Esophagus muscularis mucosa (tissue), 4 donors: ENCODE results near the gene GNA14.

Experiments
- CTCF ChIP-seq, 3 experiments: fragments of 200-600 bp in 2 of 3; fragments of 450-650 bp in 1 of 3; sonication (generic) in 2 of 3; IDR thresholded peaks; one replicate each; pipeline ENCODE4 v1.5.1; 2017 to 2019; ENCODE audit warnings: antibody characterized with exemption in 3 of 3, mild to moderate bottlenecking in 2 of 3, moderate library complexity in 1 of 3
- EP300 ChIP-seq: sonication (generic); formaldehyde crosslinking; IDR thresholded peaks from one replicate; pipeline ENCODE4 v1.6.1; 2017; ENCODE audit warnings: antibody characterized with exemption
- POLR2A ChIP-seq: fragments of 450-650 bp; IDR thresholded peaks from one replicate; pipeline ENCODE4 v1.6.1; 2017; ENCODE audit warnings: antibody characterized with exemption, moderate library complexity, mild to moderate bottlenecking, low read depth
- POLR2AphosphoS5 ChIP-seq, 2 donors: sonication (generic); formaldehyde crosslinking; IDR thresholded peaks; one replicate each; pipeline ENCODE4 v1.6.1; 2017; ENCODE audit warnings: antibody characterized with exemption in 2 of 2

- TF ChIP-seq EP300 (no peak), CTCF (IDR thresholded peaks at IDR 0.05) (no peak), POLR2A (no peak), POLR2AphosphoS5 (IDR thresholded peaks at IDR 0.05) (no peak)
These were observed 173.2 kb downstream of the GNA14 start for GRCh38 chr9:77474936-77475335.
